Endothelial cell of umbilical vein (primary cell): ENCODE measurements around the gene PMVK. TPM values are rescaled to one million over a fixed set of nuclear protein-coding genes. Genes with fewer than 3 reads are reported as not detected.

ENCODE experiments used
- BruUV-seq: library from RNA; stranded (reverse); fragments of 400-500 nt; replicated peaks from 2 replicates; lab custom pipeline; 2021; lab: Mats Ljungman, UMichigan
- CTCF ChIA-PET: fragments of 300-600, 350-600 bp; sonication (Branson Sonifier 250); formaldehyde crosslinking; loops from one replicate; lab custom pipeline; 2021; ENCODE audit warnings: antibody characterized with exemption, inconsistent platforms; lab: Charles Lee
- POLR2A ChIA-PET: fragments of 300-600, 350-600 bp; sonication (Branson Sonifier 250); formaldehyde crosslinking; loops from one replicate; lab custom pipeline; 2021; ENCODE audit warnings: antibody characterized with exemption, inconsistent platforms; lab: Charles Lee
- DNase-seq: peaks from one replicate; pipeline ENCODE4 v3.0.0-alpha.2; 2011; ENCODE audit warnings: low read depth, low spot score
- FAIRE-seq: peaks from 2 replicates; lab custom pipeline; 2011; peaks lifted over from hg19 to GRCh38; lab: Jason Lieb, UNC
- H2AFZ ChIP-seq: 2 replicates; pipeline ENCODE4 v1.6.0; 2012; ENCODE audit warnings: low read depth, low read length, control low read depth, inconsistent platforms
- H3K27ac ChIP-seq: 2 replicates; pipeline ENCODE4 v1.5.1; 2011; ENCODE audit warnings: low read depth, mild to moderate bottlenecking, control low read depth, low read length, moderate library complexity; ENCODE audit not compliant: insufficient read depth
- H3K27me3 ChIP-seq, 2 experiments: 2 replicates each; pipeline versions ENCODE4 v1.6.0 to v1.6.1; 2011; ENCODE audit warnings: low read length in 2 of 2, mixed read lengths in 1 of 2; ENCODE audit not compliant: control insufficient read depth in 2 of 2, insufficient read depth in 2 of 2
- H3K36me3 ChIP-seq, 2 experiments: 2 replicates in 1 of 2; 3 replicates in 1 of 2; pipeline ENCODE4 v1.5.1; 2011; ENCODE audit warnings: low read length in 2 of 2, mild to moderate bottlenecking in 1 of 2, moderate library complexity in 1 of 2; ENCODE audit not compliant: control insufficient read depth in 2 of 2, insufficient read depth in 2 of 2; ENCODE audit errors: extremely low read depth in 1 of 2
- H3K4me1 ChIP-seq: 3 replicates; pipeline ENCODE4 v1.5.1; 2011; ENCODE audit warnings: mild to moderate bottlenecking, low read length; ENCODE audit not compliant: control insufficient read depth, insufficient read depth; ENCODE audit errors: extremely low read depth
- H3K4me2 ChIP-seq: 2 replicates; pipeline ENCODE4 v1.6.1; 2011; ENCODE audit warnings: low read length, control low read depth, mixed read lengths; ENCODE audit not compliant: insufficient read depth
- H3K4me3 ChIP-seq, 3 experiments: fragments of 200-600 bp in 1 of 3; sonication (generic), shearing (Covaris generic) in 1 of 3; replicated peaks in 1 of 3; 2 replicates each; pipeline ENCODE4 v1.5.1; 2011 to 2016; ENCODE audit warnings: control low read depth in 3 of 3, low read length in 3 of 3, mild to moderate bottlenecking in 2 of 3, inconsistent platforms in 1 of 3, low read depth in 1 of 3, moderate library complexity in 1 of 3; ENCODE audit not compliant: insufficient read depth in 1 of 3
- H3K79me2 ChIP-seq: 2 replicates; pipeline ENCODE4 v1.6.0; 2012; ENCODE audit warnings: low read length, inconsistent platforms; ENCODE audit not compliant: control insufficient read depth, insufficient read depth
- H3K9ac ChIP-seq: replicated peaks from 2 replicates; pipeline ENCODE3; 2011; ENCODE audit warnings: low read length, control low read depth; ENCODE audit not compliant: insufficient read depth; ENCODE audit errors: extremely low read depth
- H3K9me1 ChIP-seq: replicated peaks from 3 replicates; pipeline ENCODE4 v1.6.0; 2011; ENCODE audit warnings: mild to moderate bottlenecking, low read length; ENCODE audit not compliant: control insufficient read depth, insufficient read depth; ENCODE audit errors: extremely low read depth
- H3K9me3 ChIP-seq: replicated peaks from 2 replicates; pipeline ENCODE4 v1.5.1; 2012; ENCODE audit warnings: low read length, inconsistent platforms; ENCODE audit not compliant: control insufficient read depth, insufficient read depth
- H4K20me1 ChIP-seq: replicated peaks from 2 replicates; pipeline ENCODE3; 2011; ENCODE audit warnings: mild to moderate bottlenecking, low read length; ENCODE audit not compliant: control insufficient read depth, insufficient read depth; ENCODE audit errors: extremely low read depth
- EZH2 ChIP-seq: IDR thresholded peaks from 2 replicates; pipeline ENCODE4 v1.6.1; 2012; ENCODE audit warnings: borderline replicate concordance, low read depth, mild to moderate bottlenecking, moderate library complexity, low read length, inconsistent platforms; ENCODE audit not compliant: severe bottlenecking
- FOS ChIP-seq: IDR thresholded peaks from 2 replicates; pipeline ENCODE4 v1.6.1; 2011; ENCODE audit warnings: mild to moderate bottlenecking, low read length, moderate library complexity, borderline replicate concordance; ENCODE audit not compliant: insufficient read depth
- GATA2 ChIP-seq: IDR thresholded peaks from 2 replicates; pipeline ENCODE4 v1.7.0; 2011; ENCODE audit warnings: low read depth, mild to moderate bottlenecking, moderate library complexity, mixed read lengths, low read length; ENCODE audit not compliant: insufficient read length, insufficient read depth
- JUN ChIP-seq: IDR thresholded peaks from 2 replicates; pipeline ENCODE4 v1.6.1; 2011; ENCODE audit warnings: borderline replicate concordance, low read depth; ENCODE audit not compliant: insufficient read length, insufficient read depth
- MYC ChIP-seq: IDR thresholded peaks from one replicate; pipeline ENCODE4 v1.6.1; 2011; ENCODE audit warnings: mild to moderate bottlenecking, low read depth, low read length
- POLR2A ChIP-seq: IDR thresholded peaks from 2 replicates; pipeline ENCODE4 v1.6.1; 2012; ENCODE audit warnings: low read depth, mild to moderate bottlenecking, control low read depth, low read length
- POLR2AphosphoS5 ChIP-seq: IDR thresholded peaks from 2 replicates; pipeline ENCODE4 v1.6.1; 2012; ENCODE audit warnings: low read depth, mild to moderate bottlenecking, control low read depth, low read length, moderate library complexity; ENCODE audit not compliant: insufficient read depth
- dilution Hi-C: fragments of 300-500 bp; cut with MboI; formaldehyde crosslinking; loops from one replicate; pipeline ENCODE4 v1.15.0; 2019; ENCODE audit warnings: low sequenced_read_pairs; ENCODE audit not compliant: extremely low pct_ligation_motif_present
- intact Hi-C: fragments of 100-400 bp; cut with micrococcal nuclease; formaldehyde crosslinking; loops from one replicate; pipeline ENCODE4 v1.10.0; 2022
- polyA plus RNA-seq, 4 experiments: library from polyadenylated mRNA; depleted of rRNA in 3 of 4; stranded (reverse) in 3 of 4; unstranded in 1 of 4; fragments of >200 nt; gene quantifications; 2 replicates each; pipeline versions ENCODE4 v1.2.1 to v1.2.3, GENCODE V29; 2011 to 2012; ENCODE audit warnings: missing spikeins in 1 of 4
- total RNA-seq: library from RNA; stranded (reverse); gene quantifications from 2 replicates; pipeline ENCODE4 v1.2.3, GENCODE V29; 2021
- TF ChIP-seq, protein P1 (sequence below), 2 donors: IDR thresholded peaks; 1 replicate in 1 of 2; 2 replicates in 1 of 2; pipeline ENCODE4 v1.5.1; 2011; ENCODE audit warnings: low read length in 2 of 2, mild to moderate bottlenecking in 2 of 2, moderate library complexity in 2 of 2, control low read depth in 1 of 2, inconsistent platforms in 1 of 2, low read depth in 1 of 2; ENCODE audit not compliant: insufficient read depth in 1 of 2; ENCODE audit errors: extremely low read depth in 1 of 2
- TF ChIP-seq, protein P2 (sequence below): IDR thresholded peaks from 2 replicates; pipeline ENCODE4 v1.6.1; 2011; ENCODE audit not compliant: insufficient read depth, insufficient read length

The PMVK gene
- total and polyA plus RNA-seq, 2 donors (not counting 3 experiments of a cell fraction or from before 2014, with no cell fraction given) = 22.6 to 32.7 TPM

DNA sequence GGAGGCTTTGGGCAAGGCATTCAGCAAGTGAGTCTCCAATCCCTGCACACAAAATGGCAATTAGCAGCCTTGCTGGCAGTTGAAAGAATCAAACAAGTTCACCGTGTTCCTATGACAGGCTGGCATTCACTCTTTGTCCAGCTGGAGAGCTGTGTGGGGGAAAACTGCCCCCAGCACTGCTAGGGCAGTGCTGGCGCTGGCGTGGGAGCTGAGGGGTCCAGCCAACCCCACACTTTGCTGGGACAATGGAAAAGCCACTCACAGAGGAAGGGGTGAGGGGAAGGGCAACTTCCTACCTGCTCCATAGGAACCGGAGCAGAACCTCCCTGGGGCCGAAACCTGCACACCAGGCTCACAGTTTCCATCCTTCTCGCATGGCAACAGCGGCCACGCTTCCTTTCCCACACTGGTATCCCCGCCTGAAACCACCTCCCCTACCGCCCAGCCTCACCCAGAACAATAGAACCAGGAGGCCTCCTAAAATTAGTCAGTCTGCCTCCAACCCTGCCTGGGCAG is 39.7 kb downstream of the PMVK start:
- H4K20me1 ChIP-seq = no peaks in the 10 kb centered on the region
- TF ChIP-seq POLR2AphosphoS5 (no peak), JUN (no peak), POLR2A (no peak)
- TF ChIP-seq, protein P1, sequence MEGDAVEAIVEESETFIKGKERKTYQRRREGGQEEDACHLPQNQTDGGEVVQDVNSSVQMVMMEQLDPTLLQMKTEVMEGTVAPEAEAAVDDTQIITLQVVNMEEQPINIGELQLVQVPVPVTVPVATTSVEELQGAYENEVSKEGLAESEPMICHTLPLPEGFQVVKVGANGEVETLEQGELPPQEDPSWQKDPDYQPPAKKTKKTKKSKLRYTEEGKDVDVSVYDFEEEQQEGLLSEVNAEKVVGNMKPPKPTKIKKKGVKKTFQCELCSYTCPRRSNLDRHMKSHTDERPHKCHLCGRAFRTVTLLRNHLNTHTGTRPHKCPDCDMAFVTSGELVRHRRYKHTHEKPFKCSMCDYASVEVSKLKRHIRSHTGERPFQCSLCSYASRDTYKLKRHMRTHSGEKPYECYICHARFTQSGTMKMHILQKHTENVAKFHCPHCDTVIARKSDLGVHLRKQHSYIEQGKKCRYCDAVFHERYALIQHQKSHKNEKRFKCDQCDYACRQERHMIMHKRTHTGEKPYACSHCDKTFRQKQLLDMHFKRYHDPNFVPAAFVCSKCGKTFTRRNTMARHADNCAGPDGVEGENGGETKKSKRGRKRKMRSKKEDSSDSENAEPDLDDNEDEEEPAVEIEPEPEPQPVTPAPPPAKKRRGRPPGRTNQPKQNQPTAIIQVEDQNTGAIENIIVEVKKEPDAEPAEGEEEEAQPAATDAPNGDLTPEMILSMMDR (IDR thresholded peaks at IDR 0.05; ENCODE audit: extremely low read depth in 1 of 2, insufficient read depth in 1 of 2, low read depth in 1 of 2, low read length in 2 of 2) = no peak
- H3K36me3 ChIP-seq = no peaks in the 10 kb centered on the region
- dilution Hi-C loops (no loop called here), intact Hi-C loops (no loop called here)
- H3K27ac ChIP-seq = no peak overlapping the region
- H2AFZ ChIP-seq = no peak overlapping the region
- BruUV-seq = no TSS peak
- H3K9me3 ChIP-seq = no peaks in the 10 kb centered on the region
- H3K79me2 ChIP-seq = no peaks in the 10 kb centered on the region
- FAIRE-seq (no peak), DNase-seq (no peak)
- H3K4me1 ChIP-seq = no peaks in the 10 kb centered on the region
- ChIA-PET CTCF (interaction anchor here (1.5 to 2.5 kb wide), 2 partner anchors 18 to 121 kb away, joined by 6 to 14 read pairs; no protein-coding TSS in a partner anchor), POLR2A (no interaction called here)
- H3K27me3 ChIP-seq = peaks cover 3 to 14% of the 10 kb centered on the region in 2 experiments
- H3K4me2 ChIP-seq = no peak overlapping the region
- H3K9me1 ChIP-seq = no peaks in the 10 kb centered on the region
- H3K9ac ChIP-seq = no peak overlapping the region
- H3K4me3 ChIP-seq = no peak overlapping the region

DNA sequence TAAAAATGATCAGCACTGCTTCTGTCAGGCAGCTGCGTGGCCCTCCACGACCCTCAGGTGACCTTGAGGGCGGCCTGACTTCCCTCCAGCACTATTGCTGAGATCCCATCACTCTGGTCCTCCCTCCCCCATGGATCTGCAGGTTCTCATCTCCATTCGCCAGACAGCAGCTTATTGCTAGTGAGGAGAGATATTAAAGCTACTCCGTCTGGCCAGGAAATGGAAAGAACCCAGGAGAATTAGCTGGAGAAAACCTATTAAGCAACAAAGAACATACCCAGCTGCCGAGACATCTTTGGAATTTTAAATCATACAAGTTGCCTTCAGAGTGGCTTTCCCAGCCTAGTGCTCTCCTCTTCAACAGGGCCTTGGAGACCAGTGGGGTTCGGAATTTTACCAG is 40.7 kb downstream of the PMVK start:
- FAIRE-seq = no peak
- Histone ChIP-seq H3K79me2 (no peaks in the 10 kb centered on the region), H3K4me3 (no peak overlapping the region), H3K27me3 (peaks cover 3 to 15% of the 10 kb centered on the region in 2 experiments), H2AFZ (no peak overlapping the region), H3K9ac (no peak overlapping the region), H3K27ac (no peak overlapping the region), H3K36me3 (no peaks in the 10 kb centered on the region), H4K20me1 (no peaks in the 10 kb centered on the region), H3K9me1 (no peaks in the 10 kb centered on the region), H3K9me3 (no peaks in the 10 kb centered on the region), H3K4me2 (no peak overlapping the region), H3K4me1 (no peaks in the 10 kb centered on the region)
- TF ChIP-seq FOS = no peak
- TF ChIP-seq POLR2A = no peak
- TF ChIP-seq, protein P2, sequence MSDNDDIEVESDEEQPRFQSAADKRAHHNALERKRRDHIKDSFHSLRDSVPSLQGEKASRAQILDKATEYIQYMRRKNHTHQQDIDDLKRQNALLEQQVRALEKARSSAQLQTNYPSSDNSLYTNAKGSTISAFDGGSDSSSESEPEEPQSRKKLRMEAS = no peak
- no peak for TF ChIP-seq GATA2
- TF ChIP-seq, protein P1 (IDR thresholded peaks at IDR 0.05; ENCODE audit: extremely low read depth in 1 of 2, insufficient read depth in 1 of 2, low read depth in 1 of 2, low read length in 2 of 2) = no peak
- no peak for TF ChIP-seq POLR2AphosphoS5
- no peak for TF ChIP-seq JUN
- TF ChIP-seq MYC = no peak
- no peak for TF ChIP-seq EZH2
- dilution Hi-C loops = no loop called here
- no TSS peak for BruUV-seq
- CTCF ChIA-PET = interaction anchor here (0.8 to 2.5 kb wide), 4 partner anchors 9 to 226 kb away, joined by 3 to 14 read pairs (median 3); no protein-coding TSS in a partner anchor
- POLR2A ChIA-PET = no interaction called here
- intact Hi-C loops = no loop called here
- no peak for DNase-seq
